Hepatocyte (in vitro differentiated cells): ENCODE measurements around the gene TCF12. TPM values are rescaled to one million over a fixed set of nuclear protein-coding genes. Genes with fewer than 3 reads are reported as not detected.

Experiments used
- DNase-seq: peaks from one replicate; pipeline ENCODE4 v3.0.0-alpha.2; 2016; ENCODE audit warnings: low spot score
- H2AFZ ChIP-seq: fragments of 200-600 bp; sonication (generic); 2 replicates; pipeline ENCODE4 v1.6.0; 2016; ENCODE audit warnings: antibody characterized with exemption, mild to moderate bottlenecking
- H3K27ac ChIP-seq: fragments of 200-600 bp; sonication (generic); 2 replicates; pipeline ENCODE4 v1.5.1; 2016; ENCODE audit warnings: mild to moderate bottlenecking
- H3K27me3 ChIP-seq: fragments of 200-600 bp; sonication (generic); 2 replicates; pipeline ENCODE4 v1.6.1; 2016
- H3K36me3 ChIP-seq: fragments of 200-600 bp; sonication (generic); replicated peaks from 2 replicates; pipeline ENCODE4 v1.5.1; 2016; ENCODE audit warnings: low read depth; ENCODE audit not compliant: insufficient read depth
- H3K4me1 ChIP-seq: fragments of 200-600 bp; sonication (generic); 2 replicates; pipeline ENCODE4 v1.5.1; 2016; ENCODE audit warnings: mild to moderate bottlenecking, moderate library complexity; ENCODE audit not compliant: insufficient read depth
- H3K4me2 ChIP-seq: fragments of 200-600 bp; sonication (generic); 2 replicates; pipeline ENCODE4 v1.6.0; 2016
- H3K4me3 ChIP-seq: fragments of 200-600 bp; sonication (generic); 2 replicates; pipeline ENCODE4 v1.5.1; 2016; ENCODE audit warnings: mild to moderate bottlenecking
- H3K79me2 ChIP-seq: fragments of 200-600 bp; sonication (generic); 2 replicates; pipeline ENCODE4 v1.6.0; 2017; ENCODE audit warnings: mild to moderate bottlenecking
- H3K9me2 ChIP-seq: fragments of 200-600 bp; sonication (generic); replicated peaks from 2 replicates; pipeline ENCODE4 v1.6.0; 2017; ENCODE audit warnings: mild to moderate bottlenecking; ENCODE audit not compliant: insufficient read depth
- H3K9me3 ChIP-seq: fragments of 200-600 bp; sonication (generic); 2 replicates; pipeline ENCODE4 v1.5.1; 2016; ENCODE audit warnings: low read depth, mild to moderate bottlenecking
- H4K20me1 ChIP-seq: fragments of 200-600 bp; sonication (generic); 2 replicates; pipeline ENCODE4 v1.6.0; 2016; ENCODE audit warnings: mild to moderate bottlenecking; ENCODE audit not compliant: insufficient read depth, poor library complexity, severe bottlenecking
- EZH2 ChIP-seq: fragments of 200-600 bp; sonication (generic); IDR thresholded peaks from 2 replicates; pipeline ENCODE4 v1.6.1; 2016; ENCODE audit warnings: antibody characterized with exemption, mild to moderate bottlenecking, borderline replicate concordance
- EZH2phosphoT487 ChIP-seq: fragments of 200-600 bp; sonication (generic); IDR thresholded peaks from one replicate; pipeline ENCODE4 v1.6.1; 2018; ENCODE audit warnings: antibody characterized with exemption, mild to moderate bottlenecking, low read depth, moderate library complexity; ENCODE audit not compliant: unreplicated experiment, severe bottlenecking
- WGBS: methylation state at CpG from one replicate; pipeline ENCODE4 v1.1.6; 2016; ENCODE audit warnings: low lambda C conversion rate; ENCODE audit errors: missing lambda C conversion rate; 5-methylcytosine and 5-hydroxymethylcytosine counted together
- polyA plus RNA-seq: library from polyadenylated mRNA; unstranded; fragments of >200 nt; fragmentation: Nextera tagmentation; extraction: Ambion mirVana; gene quantifications from 2 replicates; pipeline ENCODE4 v1.2.1, GENCODE V29; 2016
- total RNA-seq: library from RNA; depleted of rRNA; stranded (reverse); fragments of >200 nt; gene quantifications from 2 replicates; pipeline ENCODE4 v1.2.3, GENCODE V29; 2014
- TF ChIP-seq, protein P1 (sequence below): fragments of 200-600 bp; sonication (generic); IDR thresholded peaks from 2 replicates; pipeline ENCODE4 v1.5.1; 2016; ENCODE audit warnings: antibody characterized with exemption, mild to moderate bottlenecking; ENCODE audit not compliant: poor library complexity

Gene TCF12
- total and polyA plus RNA-seq, 2 experiments from 2014 or later: 42.0 to 93.2 TPM

DNA sequence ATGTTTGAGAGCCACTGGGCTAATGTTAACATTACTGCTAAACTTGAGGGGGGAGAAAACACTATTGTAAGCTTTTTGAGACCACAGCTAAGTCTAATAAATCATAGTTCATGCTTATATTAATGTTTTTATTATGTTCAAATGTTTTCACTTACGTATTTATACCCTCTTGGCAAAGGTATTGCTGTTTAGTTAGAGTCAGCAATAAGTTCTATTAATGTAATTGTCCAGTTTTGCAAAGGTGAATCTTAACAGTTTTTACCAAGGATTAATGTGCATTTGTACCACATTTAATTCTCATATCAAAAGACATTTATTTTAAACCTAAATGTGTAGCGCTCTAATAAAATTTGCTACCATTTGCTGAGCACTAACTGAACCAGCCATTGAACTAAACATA lies 251.2 kb downstream of the TCF12 start:
- Histone ChIP-seq H4K20me1 (no peaks in the 10 kb centered on the region), H3K36me3 (no peaks in the 10 kb centered on the region), H3K9me3 (no peaks in the 10 kb centered on the region), H3K27me3 (no peaks in the 10 kb centered on the region), H3K4me3 (no peak overlapping the region), H3K4me1 (peaks cover 6% of the 10 kb centered on the region), H3K27ac (no peak overlapping the region), H3K79me2 (peaks cover 7% of the 10 kb centered on the region), H3K4me2 (no peak overlapping the region), H3K9me2 (no peaks in the 10 kb centered on the region), H2AFZ (no peak overlapping the region)
- DNase-seq: no peak
- TF ChIP-seq EZH2phosphoT487: no peak
- no peak for TF ChIP-seq EZH2
- 70% methylated on average over 2 of the region's 2 CpGs for WGBS

DNA sequence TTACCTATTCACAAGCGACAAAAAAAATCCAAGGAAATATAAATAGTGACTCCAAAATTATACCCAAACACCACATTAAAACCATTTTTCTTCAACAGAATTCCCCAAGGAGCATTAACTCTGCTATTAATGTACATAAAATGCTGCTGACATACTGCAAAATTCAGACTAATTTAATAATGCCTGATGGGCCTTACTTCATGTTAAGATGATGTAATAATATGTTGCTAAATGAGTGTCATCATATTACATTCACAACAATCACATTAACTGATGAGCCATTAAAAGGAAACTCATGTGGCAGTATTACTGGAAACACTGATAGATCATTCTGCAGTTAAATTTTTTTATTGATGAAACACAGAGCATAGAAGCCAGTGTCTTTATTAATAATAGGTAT lies 253.0 kb downstream of the TCF12 start:
- TF ChIP-seq EZH2phosphoT487 (no peak), EZH2 (no peak)
- TF ChIP-seq, protein P1, sequence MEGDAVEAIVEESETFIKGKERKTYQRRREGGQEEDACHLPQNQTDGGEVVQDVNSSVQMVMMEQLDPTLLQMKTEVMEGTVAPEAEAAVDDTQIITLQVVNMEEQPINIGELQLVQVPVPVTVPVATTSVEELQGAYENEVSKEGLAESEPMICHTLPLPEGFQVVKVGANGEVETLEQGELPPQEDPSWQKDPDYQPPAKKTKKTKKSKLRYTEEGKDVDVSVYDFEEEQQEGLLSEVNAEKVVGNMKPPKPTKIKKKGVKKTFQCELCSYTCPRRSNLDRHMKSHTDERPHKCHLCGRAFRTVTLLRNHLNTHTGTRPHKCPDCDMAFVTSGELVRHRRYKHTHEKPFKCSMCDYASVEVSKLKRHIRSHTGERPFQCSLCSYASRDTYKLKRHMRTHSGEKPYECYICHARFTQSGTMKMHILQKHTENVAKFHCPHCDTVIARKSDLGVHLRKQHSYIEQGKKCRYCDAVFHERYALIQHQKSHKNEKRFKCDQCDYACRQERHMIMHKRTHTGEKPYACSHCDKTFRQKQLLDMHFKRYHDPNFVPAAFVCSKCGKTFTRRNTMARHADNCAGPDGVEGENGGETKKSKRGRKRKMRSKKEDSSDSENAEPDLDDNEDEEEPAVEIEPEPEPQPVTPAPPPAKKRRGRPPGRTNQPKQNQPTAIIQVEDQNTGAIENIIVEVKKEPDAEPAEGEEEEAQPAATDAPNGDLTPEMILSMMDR: no peak
- no peak for DNase-seq
- Histone ChIP-seq H3K9me3 (no peaks in the 10 kb centered on the region), H3K36me3 (no peaks in the 10 kb centered on the region), H3K79me2 (peaks cover 12% of the 10 kb centered on the region), H3K4me1 (peaks cover 6% of the 10 kb centered on the region), H3K27ac (no peak overlapping the region), H4K20me1 (no peaks in the 10 kb centered on the region), H3K4me3 (no peak overlapping the region), H2AFZ (no peak overlapping the region), H3K27me3 (no peaks in the 10 kb centered on the region), H3K9me2 (no peaks in the 10 kb centered on the region), H3K4me2 (no peak overlapping the region)
- 92% methylated on average over 1 of the region's 1 CpG for WGBS

DNA sequence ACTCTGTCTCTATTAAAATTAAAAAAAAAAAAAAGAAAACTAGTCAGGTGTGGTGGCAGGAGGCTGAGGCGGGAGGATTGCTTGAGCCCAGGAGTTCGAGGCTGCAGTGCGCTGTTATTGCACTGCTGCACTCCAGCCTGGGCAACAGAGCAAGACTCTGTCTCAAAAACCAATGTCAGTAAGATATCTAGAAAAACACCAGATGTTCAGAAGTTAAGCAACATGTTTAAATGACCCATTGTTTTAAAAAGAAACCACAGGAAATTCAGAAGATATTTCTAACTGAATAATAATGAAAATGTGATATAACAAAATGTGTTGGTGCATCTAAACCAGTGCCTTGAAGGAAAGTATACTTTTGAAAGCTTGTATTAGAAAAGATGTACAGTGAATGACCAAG lies 254.5 kb downstream of the TCF12 start:
- no peak overlapping the region for H3K4me3 ChIP-seq
- no peak for DNase-seq
- H3K4me1 ChIP-seq: peaks cover 1% of the 10 kb centered on the region
- H2AFZ ChIP-seq: no peak overlapping the region
- 94% methylated on average over 3 of the region's 3 CpGs for WGBS
- H3K27ac ChIP-seq: no peak overlapping the region
- no peak overlapping the region for H3K4me2 ChIP-seq
- no peaks in the 10 kb centered on the region for H3K36me3 ChIP-seq
- H3K27me3 ChIP-seq: no peaks in the 10 kb centered on the region
- H3K9me2 ChIP-seq: no peaks in the 10 kb centered on the region
- H3K79me2 ChIP-seq: peaks cover 12% of the 10 kb centered on the region
- H3K9me3 ChIP-seq: no peaks in the 10 kb centered on the region
- no peaks in the 10 kb centered on the region for H4K20me1 ChIP-seq
- TF ChIP-seq EZH2 (no peak), EZH2phosphoT487 (no peak)
- TF ChIP-seq, protein P1: no peak

DNA sequence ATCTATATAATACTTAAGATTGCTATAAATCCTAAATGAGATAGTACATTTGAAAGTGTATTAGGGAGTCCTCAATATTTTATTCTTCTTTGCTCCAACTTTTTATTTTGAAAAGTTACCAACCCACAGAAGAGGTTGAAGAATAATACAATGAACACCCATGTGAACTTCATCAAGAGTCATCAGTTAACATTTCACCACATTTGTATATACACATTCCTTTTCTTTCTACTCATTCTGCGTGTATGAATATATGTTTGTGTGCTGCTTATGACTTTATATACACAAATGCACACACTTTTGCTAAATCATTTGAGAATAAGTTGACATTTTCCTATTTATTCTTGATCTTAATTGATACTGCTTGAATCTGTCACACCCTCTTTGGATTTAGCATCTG lies 264.6 kb downstream of the TCF12 start:
- no peak for TF ChIP-seq EZH2phosphoT487
- no peak for TF ChIP-seq EZH2
- TF ChIP-seq, protein P1: no peak
- no peaks in the 10 kb centered on the region for H3K27me3 ChIP-seq
- no peak overlapping the region for H3K4me3 ChIP-seq
- no peaks in the 10 kb centered on the region for H4K20me1 ChIP-seq
- H3K79me2 ChIP-seq: peaks cover 8% of the 10 kb centered on the region
- DNase-seq: no peak
- peaks cover 18% of the 10 kb centered on the region for H3K4me1 ChIP-seq
- no peaks in the 10 kb centered on the region for H3K9me2 ChIP-seq
- WGBS: 100% methylated on average over 1 of the region's 1 CpG
- H3K36me3 ChIP-seq: no peaks in the 10 kb centered on the region
- no peaks in the 10 kb centered on the region for H3K9me3 ChIP-seq
- peak overlapping the region; percentile 5 for H3K27ac ChIP-seq
- H2AFZ ChIP-seq: no peak overlapping the region
- no peak overlapping the region for H3K4me2 ChIP-seq
